Epithelial cell of esophagus (primary cell): ENCODE data around the gene DGKE.
A peak's percentile ranks its signal among the peaks of the same experiment; 100 is the strongest.

Experiments used
- DNase-seq: peaks from one replicate; pipeline ENCODE4 v3.0.0; 2010; ENCODE audit warnings: low read depth
- H3K4me3 ChIP-seq: 2 replicates; pipeline ENCODE4 v1.5.1; 2011; ENCODE audit warnings: mild to moderate bottlenecking, low read length, control low read depth
- TF ChIP-seq, protein P1 (sequence below): IDR thresholded peaks from 2 replicates; pipeline ENCODE4 v1.5.1; 2011; ENCODE audit warnings: low read depth, mild to moderate bottlenecking, low read length, control low read depth, inconsistent platforms; ENCODE audit not compliant: insufficient read depth; ENCODE audit errors: missing control alignments

The DGKE gene

DNA sequence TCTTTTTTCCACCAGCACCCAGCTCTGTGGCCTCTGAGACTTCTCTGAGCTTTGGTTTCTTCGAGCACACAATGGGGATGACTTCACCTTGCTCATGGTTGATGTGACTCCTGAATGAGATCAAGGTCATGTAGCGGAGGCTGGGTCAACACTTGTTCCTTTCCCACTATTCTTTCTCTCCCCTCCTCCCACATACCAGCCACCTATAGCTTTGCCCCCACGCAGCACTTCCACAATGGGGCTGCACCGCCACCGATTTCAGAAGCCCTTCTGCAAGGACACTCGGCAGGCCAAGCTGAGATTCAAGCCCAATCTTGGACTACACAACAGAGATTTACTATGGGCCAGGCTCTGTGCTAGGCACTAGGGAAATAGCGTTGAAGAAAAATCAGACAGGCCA is 65.5 kb downstream of the DGKE start:
- DNase-seq: no peak
- TF ChIP-seq, protein P1, sequence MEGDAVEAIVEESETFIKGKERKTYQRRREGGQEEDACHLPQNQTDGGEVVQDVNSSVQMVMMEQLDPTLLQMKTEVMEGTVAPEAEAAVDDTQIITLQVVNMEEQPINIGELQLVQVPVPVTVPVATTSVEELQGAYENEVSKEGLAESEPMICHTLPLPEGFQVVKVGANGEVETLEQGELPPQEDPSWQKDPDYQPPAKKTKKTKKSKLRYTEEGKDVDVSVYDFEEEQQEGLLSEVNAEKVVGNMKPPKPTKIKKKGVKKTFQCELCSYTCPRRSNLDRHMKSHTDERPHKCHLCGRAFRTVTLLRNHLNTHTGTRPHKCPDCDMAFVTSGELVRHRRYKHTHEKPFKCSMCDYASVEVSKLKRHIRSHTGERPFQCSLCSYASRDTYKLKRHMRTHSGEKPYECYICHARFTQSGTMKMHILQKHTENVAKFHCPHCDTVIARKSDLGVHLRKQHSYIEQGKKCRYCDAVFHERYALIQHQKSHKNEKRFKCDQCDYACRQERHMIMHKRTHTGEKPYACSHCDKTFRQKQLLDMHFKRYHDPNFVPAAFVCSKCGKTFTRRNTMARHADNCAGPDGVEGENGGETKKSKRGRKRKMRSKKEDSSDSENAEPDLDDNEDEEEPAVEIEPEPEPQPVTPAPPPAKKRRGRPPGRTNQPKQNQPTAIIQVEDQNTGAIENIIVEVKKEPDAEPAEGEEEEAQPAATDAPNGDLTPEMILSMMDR: no peak
- no peak overlapping the region for H3K4me3 ChIP-seq

DNA sequence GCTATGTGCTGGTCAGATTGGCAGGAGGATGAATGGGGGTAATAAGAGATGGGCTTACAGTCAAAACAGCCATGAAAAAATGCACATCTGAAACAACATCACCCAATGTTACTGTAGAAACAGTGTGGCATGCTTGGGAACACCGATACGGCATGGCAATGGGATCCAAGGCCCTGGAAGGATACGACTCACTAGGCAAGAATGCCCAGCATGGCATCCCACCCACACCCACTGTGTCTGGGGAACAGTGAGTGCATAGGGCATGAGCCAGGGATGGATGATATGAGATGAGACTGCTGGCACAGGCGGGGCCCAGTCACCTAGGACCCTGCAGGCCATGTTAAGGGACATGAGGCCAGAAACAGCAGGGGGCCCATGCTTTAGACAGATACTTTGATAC is 68.4 kb downstream of the DGKE start:
- no peak overlapping the region for H3K4me3 ChIP-seq
- TF ChIP-seq, protein P1: no peak
- DNase-seq: peak; percentile 70

DNA sequence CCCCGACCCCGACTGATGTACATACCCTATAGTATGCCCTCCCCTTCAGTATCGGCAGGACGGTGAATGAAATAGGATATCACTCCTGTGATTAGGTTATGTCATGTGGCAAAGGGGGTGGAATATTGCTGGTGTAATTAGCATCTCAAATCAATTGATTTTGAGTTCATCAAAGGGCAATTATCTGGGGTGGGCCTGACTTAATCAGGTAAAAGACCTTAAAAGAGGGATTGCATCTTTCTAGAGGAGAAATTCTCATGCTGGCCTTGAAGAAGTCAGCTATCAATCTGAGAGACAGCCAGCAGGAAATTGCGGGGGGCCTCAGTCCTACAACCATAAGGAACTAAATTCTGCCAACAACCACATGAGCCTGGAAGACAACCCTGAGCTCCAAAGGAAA is 69.6 kb downstream of the DGKE start:
- H3K4me3 ChIP-seq: no peak overlapping the region
- no peak for DNase-seq
- TF ChIP-seq, protein P1: no peak

DNA sequence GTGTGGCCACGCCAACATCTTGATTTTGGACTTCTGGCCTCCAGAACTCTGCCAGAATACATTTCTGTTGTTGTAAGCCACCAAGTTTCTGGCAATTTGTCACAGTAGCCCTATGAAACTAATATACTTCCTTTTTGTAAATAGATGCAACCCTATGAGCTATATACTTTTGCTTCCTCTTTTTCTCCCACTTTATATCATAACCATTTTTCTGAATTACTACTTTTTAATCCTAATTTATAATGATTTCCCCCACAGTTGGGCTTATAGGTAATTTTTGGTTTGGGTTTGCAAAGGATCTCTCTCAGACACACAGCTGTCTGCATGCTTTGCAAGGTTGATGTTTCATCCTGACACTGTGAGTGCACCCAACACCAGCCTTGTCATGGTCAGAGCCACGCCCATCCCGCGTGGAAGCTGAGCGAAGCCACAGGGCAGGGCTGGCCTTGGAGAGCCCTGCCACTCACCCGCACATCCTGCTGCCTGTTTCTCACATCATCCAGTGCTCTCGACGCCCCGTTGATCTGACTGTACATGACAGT is 74.1 kb downstream of the DGKE start:
- DNase-seq: peak; percentile 60
- TF ChIP-seq, protein P1: no peak
- no peak overlapping the region for H3K4me3 ChIP-seq

DNA sequence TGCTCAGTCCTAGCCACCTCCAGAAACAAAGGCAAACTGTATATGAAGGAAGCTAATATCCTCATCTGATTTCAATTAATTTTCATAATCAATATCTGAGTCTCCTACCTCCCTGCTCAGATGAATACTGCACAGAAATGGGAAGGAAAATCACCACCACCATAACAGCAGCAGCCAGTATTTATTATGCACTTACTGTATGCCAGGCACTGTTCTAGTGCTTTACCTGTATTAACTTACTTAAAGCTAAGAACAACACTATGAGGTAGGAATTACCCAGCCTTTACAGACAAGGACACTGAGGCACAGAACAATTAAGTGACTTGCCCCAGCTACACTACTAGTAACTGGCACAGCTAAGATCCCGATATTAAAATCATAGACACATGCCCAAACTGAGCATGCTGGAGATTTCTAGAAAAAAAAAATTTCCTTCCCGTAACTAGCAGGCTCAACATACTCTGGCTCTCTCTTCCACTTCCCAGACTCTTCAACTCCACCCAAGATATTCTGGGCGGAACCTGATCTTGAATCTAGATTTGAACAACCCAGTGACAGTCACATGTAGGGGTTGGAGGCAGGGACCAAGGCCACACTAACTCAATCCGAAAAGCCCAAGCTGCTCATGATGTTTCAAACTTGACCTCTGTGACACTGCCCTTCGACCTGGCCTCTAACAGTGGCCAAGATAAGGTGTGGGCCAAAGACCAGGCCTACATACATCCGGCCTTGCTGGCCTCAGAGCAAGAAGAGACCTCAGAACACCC is 76.0 kb downstream of the DGKE start:
- no peak for DNase-seq
- no peak overlapping the region for H3K4me3 ChIP-seq
- TF ChIP-seq, protein P1: no peak

DNA sequence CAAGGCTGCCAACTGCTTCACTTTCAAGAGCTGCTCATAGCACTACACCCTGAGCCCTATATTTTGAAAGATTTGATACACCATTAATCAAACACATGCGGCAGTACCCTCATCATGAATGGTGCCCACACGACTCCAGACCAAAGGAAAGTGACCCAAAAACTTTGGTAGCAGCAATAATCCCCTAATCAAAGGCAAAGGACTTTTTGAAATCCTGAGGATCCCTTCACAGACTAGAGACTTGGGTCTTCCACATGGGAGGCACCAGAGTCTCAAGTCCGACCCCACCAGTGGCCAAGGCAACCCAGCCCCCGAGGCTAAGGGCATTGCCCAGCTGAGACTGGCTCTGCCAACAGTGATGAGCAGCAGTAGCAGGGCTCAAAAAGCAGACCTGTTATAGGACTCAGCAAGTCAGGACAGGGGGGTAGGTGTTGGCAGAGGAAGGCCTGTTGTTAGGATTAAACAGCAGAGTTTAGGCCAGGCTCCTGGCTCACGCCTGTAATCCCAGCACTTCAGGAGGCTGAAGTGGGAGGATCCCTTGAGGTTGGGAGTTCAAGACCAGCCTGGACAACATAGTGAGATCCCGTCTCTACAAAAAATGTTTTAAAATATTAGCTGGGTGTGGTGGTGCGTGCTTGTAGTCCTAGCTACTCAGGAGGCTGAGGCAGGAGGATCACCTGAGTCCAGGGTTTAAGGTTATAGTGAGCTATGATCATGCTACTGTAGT is 76.7 kb downstream of the DGKE start:
- H3K4me3 ChIP-seq: no peak overlapping the region
- TF ChIP-seq, protein P1: no peak
- no peak for DNase-seq
